HAP-1 (cell line): ENCODE results near the gene TMED1.

ENCODE experiments used
- DNase-seq, 2 experiments: peaks; one replicate each; pipeline ENCODE4 v3.0.0-alpha.2; 2016 to 2020; ENCODE audit warnings: low spot score in 2 of 2
- H3K27me3 ChIP-seq: fragments of 250-450 bp; sonication (Bioruptor Pico); 2 replicates; pipeline ENCODE4 v1.5.1; 2020; ENCODE audit warnings: low read depth, mild to moderate bottlenecking, moderate library complexity
- H3K36me3 ChIP-seq: fragments of 250-450 bp; sonication (Bioruptor Pico); replicated peaks from 2 replicates; pipeline ENCODE4 v1.5.1; 2020; ENCODE audit warnings: mild to moderate bottlenecking
- H3K4me1 ChIP-seq: fragments of 250-450 bp; sonication (Bioruptor Pico); 2 replicates; pipeline ENCODE4 v1.5.1; 2020; ENCODE audit warnings: mild to moderate bottlenecking
- H3K4me3 ChIP-seq: fragments of 250-450 bp; sonication (Bioruptor Pico); 2 replicates; pipeline ENCODE4 v1.5.1; 2020; ENCODE audit warnings: mild to moderate bottlenecking, moderate library complexity
- H3K9me3 ChIP-seq: fragments of 250-450 bp; sonication (Bioruptor Pico); 2 replicates; pipeline ENCODE4 v1.5.1; 2020; ENCODE audit warnings: mild to moderate bottlenecking, moderate library complexity
- in situ Hi-C: fragments of 300-500 bp; cut with MboI; formaldehyde crosslinking; loops from 3 replicates; pipeline ENCODE4 v1.14.3; 2020; ENCODE audit warnings: low sequenced_read_pairs, inconsistent platforms, mixed read lengths

TMED1 gene

DNA sequence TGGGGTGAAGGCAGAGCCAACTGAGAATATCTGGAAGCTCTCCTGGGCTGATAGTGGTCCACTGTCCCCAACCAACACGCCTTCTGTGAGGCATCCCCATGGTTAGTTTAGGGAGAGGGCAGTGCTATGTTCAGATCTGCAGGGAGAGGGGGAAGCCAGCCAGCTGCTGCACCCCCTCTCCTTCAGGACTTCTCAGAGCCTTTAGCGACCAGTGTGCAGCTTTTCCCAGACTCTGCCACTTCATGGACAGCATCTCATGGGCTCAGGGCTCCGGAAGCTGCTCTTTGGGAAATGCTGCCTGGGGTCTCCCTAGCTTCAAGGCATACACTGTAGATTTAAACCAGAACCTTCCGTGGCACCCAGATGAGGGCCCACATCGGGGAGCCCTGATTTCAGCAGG, 33.5 kb downstream of the TMED1 start:
- Histone ChIP-seq H3K36me3 (peaks cover 29% of the 10 kb centered on the region), H3K9me3 (no peaks in the 10 kb centered on the region), H3K27me3 (no peaks in the 10 kb centered on the region), H3K4me1 (no peaks in the 10 kb centered on the region), H3K4me3 (no peak overlapping the region)
- in situ Hi-C loops: no loop called here
- DNase-seq: no peak

DNA sequence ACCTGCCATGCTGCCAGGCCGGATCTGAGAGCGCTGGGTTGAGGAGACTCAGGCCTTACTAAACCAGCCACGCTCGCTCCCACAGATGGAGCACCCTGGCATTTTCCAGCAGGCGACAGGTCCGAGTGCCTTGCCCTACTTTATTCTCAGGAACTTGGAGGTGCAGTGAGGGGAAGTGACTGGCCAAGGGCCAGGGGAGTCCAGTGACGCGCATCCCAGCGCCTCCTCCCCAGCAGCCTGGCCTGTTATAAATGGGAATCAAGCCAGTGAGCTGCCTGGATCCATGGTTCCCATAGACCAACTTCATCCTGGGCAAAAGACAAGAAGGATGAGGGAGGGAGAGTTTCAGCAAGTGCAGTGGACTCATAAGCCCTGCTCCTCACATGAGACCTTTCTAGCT, 35.5 kb downstream of the TMED1 start:
- in situ Hi-C loops: no loop called here
- Histone ChIP-seq H3K9me3 (no peaks in the 10 kb centered on the region), H3K4me1 (no peaks in the 10 kb centered on the region), H3K27me3 (no peaks in the 10 kb centered on the region), H3K36me3 (peaks cover 27% of the 10 kb centered on the region), H3K4me3 (no peak overlapping the region)
- no peak for DNase-seq

DNA sequence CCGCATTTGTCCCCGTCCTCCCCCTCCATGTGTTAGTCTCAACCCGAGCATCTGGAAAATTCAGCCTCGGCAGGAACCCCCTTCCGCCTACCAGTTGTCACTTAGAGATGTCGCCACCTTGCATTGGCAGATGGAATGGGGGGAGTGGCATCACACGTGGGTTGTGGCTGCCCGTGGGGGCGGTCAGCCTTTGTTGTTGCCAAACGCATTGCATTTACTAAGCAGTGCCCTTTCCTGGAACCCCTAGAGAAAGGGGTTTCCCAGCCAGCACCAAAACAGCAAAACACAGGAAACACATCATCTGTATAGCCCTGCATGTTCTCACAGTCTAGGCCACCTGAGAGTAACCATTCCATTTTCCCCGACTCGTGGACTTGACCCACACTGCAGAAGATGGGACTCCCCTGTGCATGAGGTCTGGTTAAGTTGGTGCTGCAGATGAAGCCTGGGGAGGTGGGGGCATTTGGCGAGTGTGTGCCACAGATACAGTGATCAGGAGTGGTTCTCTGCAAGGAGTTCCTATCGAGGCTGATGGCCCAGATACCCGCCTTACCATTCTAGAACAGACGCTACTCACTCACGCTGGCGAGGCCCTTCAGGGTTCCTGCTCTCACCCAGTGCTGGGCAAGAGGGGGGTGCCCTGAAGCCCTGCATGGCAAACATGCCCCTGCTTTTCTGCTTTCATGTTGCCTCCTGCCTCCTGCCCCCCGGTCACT, 38.3 kb downstream of the TMED1 start:
- Histone ChIP-seq H3K9me3 (no peaks in the 10 kb centered on the region), H3K4me3 (no peak overlapping the region), H3K36me3 (peaks cover 35% of the 10 kb centered on the region), H3K4me1 (no peaks in the 10 kb centered on the region), H3K27me3 (no peaks in the 10 kb centered on the region)
- DNase-seq: no peak
- in situ Hi-C loops: no loop called here

DNA sequence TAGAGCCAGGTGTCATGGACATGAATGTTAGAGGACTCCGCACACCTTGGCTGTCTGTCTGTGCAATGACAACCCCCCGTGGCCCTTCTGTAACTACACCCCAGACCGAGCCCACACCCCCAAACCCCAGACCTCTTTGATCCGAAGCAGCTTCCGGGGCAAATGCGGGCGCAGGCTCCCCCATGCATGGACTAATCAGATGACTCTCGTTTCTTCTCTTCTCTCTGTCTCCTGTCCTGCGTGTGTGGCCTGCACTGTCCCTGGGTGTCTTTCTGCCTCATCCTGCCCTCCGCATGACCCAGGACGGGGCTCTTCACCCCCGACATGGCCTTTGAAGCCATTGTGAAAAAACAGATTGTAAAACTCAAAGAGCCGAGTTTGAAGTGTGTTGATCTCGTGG, 38.9 kb downstream of the TMED1 start:
- Histone ChIP-seq H3K4me3 (no peak overlapping the region), H3K9me3 (no peaks in the 10 kb centered on the region), H3K4me1 (no peaks in the 10 kb centered on the region), H3K27me3 (no peaks in the 10 kb centered on the region), H3K36me3 (peaks cover 35% of the 10 kb centered on the region)
- in situ Hi-C loops: no loop called here
- DNase-seq: no peak

DNA sequence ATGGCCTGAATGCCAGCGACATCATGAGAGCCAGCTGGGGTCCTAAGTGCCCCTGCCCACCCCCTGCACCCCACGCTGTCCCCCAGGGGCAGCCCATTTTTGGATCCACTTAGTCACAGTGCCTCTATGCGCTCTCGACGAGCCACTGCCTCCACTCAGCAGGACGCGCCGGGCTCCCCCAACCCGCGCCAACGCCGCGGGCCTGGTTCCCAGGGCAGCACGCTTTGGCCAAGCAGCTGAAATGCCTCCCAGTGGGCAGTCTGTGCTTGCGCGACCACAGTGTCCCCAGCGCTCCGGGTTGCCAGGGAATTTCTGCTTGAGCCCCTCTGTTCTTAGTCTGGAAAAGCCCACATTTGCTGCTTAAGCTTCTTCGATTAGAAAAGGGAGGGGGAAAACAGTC, 39.4 kb downstream of the TMED1 start:
- peaks cover 36% of the 10 kb centered on the region for H3K36me3 ChIP-seq
- in situ Hi-C loops: no loop called here
- H3K9me3 ChIP-seq: no peaks in the 10 kb centered on the region
- DNase-seq: no peak
- H3K27me3 ChIP-seq: no peaks in the 10 kb centered on the region
- H3K4me1 ChIP-seq: no peaks in the 10 kb centered on the region
- H3K4me3 ChIP-seq: no peak overlapping the region

DNA sequence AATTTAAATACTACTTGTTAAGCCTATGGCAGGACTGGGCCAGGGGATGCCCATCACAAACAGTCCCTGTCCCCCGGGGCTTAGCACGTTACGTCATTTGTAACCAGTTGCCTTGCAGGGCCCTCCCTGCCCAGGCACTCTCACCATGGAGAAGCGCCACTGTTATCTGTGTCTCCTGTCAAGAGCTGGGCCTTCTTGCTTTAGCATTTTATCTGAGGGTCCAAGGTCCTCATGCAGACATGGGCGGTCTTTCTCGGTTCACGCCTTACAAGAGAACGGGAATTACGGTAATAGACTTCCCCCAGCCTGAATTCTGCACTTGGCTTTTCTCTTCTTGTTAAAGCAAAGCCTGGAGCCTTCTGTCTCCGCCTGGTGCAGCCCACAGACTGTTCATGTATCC, 46.1 kb downstream of the TMED1 start:
- peaks cover 63% of the 10 kb centered on the region for H3K36me3 ChIP-seq
- in situ Hi-C loops: no loop called here
- H3K9me3 ChIP-seq: no peaks in the 10 kb centered on the region

DNA sequence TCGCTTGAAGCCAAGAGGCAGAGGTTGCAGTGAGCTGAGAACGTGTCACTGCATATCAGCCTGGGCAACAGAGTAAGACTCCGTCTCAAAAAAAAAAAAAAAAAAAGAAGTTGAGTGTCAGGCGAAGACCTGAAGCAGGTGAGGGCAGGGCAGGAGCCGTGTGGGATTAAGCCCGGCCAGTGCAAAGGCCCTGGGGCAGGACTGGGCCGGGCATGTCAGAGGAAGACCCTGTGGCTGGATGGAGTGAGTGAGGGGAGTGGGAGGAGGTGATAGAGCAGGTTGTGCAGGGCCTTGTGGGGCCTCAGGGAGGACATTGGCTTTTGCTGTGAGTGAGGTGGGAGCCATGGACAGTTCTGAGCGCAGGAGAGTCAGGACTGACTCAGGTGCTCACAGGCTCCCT, 47.9 kb downstream of the TMED1 start:
- in situ Hi-C loops: no loop called here
- H3K4me3 ChIP-seq: no peak overlapping the region
- H3K27me3 ChIP-seq: no peaks in the 10 kb centered on the region
- DNase-seq: no peak
- no peaks in the 10 kb centered on the region for H3K4me1 ChIP-seq
- peaks cover 62% of the 10 kb centered on the region for H3K36me3 ChIP-seq
- no peaks in the 10 kb centered on the region for H3K9me3 ChIP-seq

More for the DNA sequence above, 46.1 kb downstream of the TMED1 start:
- no peaks in the 10 kb centered on the region for H3K27me3 ChIP-seq
- no peak overlapping the region for H3K4me3 ChIP-seq
- DNase-seq: no peak
- no peaks in the 10 kb centered on the region for H3K4me1 ChIP-seq

DNA sequence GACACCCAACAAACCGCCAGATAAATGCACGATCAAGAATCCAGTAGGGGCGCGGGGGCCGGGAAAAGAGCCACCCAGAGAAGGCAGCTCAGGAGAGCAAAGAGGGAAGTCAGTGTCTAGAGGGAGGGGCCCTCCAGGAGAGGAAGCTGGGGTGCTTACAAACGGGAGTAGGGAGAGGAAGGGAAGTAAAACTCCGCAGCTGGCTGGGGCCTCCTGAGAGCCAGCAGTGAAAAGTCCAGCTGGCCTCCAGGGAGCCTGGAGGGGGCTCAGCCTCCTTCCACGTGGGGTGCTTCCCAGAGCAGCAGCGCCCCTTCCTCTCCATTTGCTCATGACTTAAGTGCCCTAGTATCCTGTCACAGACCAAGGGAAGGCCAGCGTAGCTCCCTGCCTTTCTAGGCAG, 51.8 kb downstream of the TMED1 start:
- no peak for DNase-seq
- in situ Hi-C loops: no loop called here
- Histone ChIP-seq H3K9me3 (no peaks in the 10 kb centered on the region), H3K4me1 (no peaks in the 10 kb centered on the region), H3K27me3 (no peaks in the 10 kb centered on the region), H3K4me3 (no peak overlapping the region), H3K36me3 (peaks cover 66% of the 10 kb centered on the region)

DNA sequence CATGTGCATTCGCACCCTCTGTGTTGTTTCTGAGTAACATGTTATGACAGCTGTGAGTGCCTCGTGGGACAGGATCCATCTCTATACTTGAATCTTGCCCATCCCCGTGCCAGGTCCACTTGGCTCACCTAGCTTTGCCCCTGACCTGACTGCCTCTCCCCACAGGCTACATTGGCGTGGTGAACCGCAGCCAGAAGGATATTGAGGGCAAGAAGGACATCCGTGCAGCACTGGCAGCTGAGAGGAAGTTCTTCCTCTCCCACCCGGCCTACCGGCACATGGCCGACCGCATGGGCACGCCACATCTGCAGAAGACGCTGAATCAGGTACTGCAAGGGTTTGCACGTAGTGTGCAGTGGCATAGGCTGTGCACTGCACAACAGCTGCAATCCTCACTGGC, 53.2 kb downstream of the TMED1 start:
- Histone ChIP-seq H3K9me3 (no peaks in the 10 kb centered on the region), H3K36me3 (peaks cover 55% of the 10 kb centered on the region), H3K4me1 (no peaks in the 10 kb centered on the region), H3K27me3 (no peaks in the 10 kb centered on the region), H3K4me3 (no peak overlapping the region)
- no peak for DNase-seq
- in situ Hi-C loops: no loop called here
